ENCODE results near the gene CACNA1C.

The CACNA1C gene

GRCh38 chr12:2578772-2579171 is 526.0 kb downstream of the CACNA1C start:
- no peak for DNase-seq

GRCh38 chr12:2580821-2581220 is 528.0 kb downstream of the CACNA1C start:
- no peak for DNase-seq

- no peak for DNase-seq
Measured at GRCh38 chr12:2581293-2582045, 528.7 kb downstream of the CACNA1C start.

GRCh38 chr12:2582631-2583030 is 529.8 kb downstream of the CACNA1C start:
- no peak for DNase-seq

GRCh38 chr12:2583091-2583497 is 530.3 kb downstream of the CACNA1C start:
- DNase-seq: peak; percentile 28 to 31

- DNase-seq: no peak
Measured at GRCh38 chr12:2583642-2584401, 531.0 kb downstream of the CACNA1C start.

GRCh38 chr12:2586156-2587038 is 533.6 kb downstream of the CACNA1C start:
- DNase-seq: no peak

- no peak for DNase-seq
Measured at GRCh38 chr12:2588345-2588744, 535.6 kb downstream of the CACNA1C start.

GRCh38 chr12:2589381-2589780 is 536.6 kb downstream of the CACNA1C start:
- no peak for DNase-seq

- DNase-seq: no peak
Measured at GRCh38 chr12:2593045-2593444, 540.3 kb downstream of the CACNA1C start.

- no peak for DNase-seq
Measured at GRCh38 chr12:2596441-2596840, 543.7 kb downstream of the CACNA1C start.

GRCh38 chr12:2605301-2605700 is 552.5 kb downstream of the CACNA1C start:
- no peak for DNase-seq

GRCh38 chr12:2606186-2606910 is 553.6 kb downstream of the CACNA1C start:
- no peak for DNase-seq

- no peak for DNase-seq
Measured at GRCh38 chr12:2607881-2608607, 555.3 kb downstream of the CACNA1C start.

GRCh38 chr12:2608608-2608945 is 555.8 kb downstream of the CACNA1C start:
- no peak for DNase-seq

- DNase-seq: no peak
Measured at GRCh38 chr12:2609020-2609419, 556.2 kb downstream of the CACNA1C start.

GRCh38 chr12:2610358-2610757 is 557.6 kb downstream of the CACNA1C start:
- no peak for DNase-seq

GRCh38 chr12:2613326-2614073 is 560.7 kb downstream of the CACNA1C start:
- no peak for DNase-seq

GRCh38 chr12:2614341-2614740 is 561.6 kb downstream of the CACNA1C start:
- DNase-seq: no peak

GRCh38 chr12:2615665-2616402 is 563.0 kb downstream of the CACNA1C start:
- DNase-seq: no peak

GRCh38 chr12:2616763-2617162 is 564.0 kb downstream of the CACNA1C start:
- no peak for DNase-seq

Data from CD4-positive, alpha-beta T cell treated with Interleukin-1 beta for 1 hour (primary cell).